Head of caudate nucleus (tissue), 42 donors: ENCODE results near the gene OTP.

ENCODE experiments used
- DNase-seq, 42 donors: peaks; one replicate each; pipeline versions ENCODE4 v3.0.0 to v3.0.0-alpha.2; 2020 to 2021; ENCODE audit warnings: mixed read lengths in 7 of 42
- intact Hi-C: fragments of 100-400 bp; cut with DNase I; formaldehyde crosslinking; loops from one replicate; pipeline ENCODE4 v1.15.0; 2022

Gene OTP

GRCh38 chr5:77641963-77642737 lies 3.6 kb upstream of the OTP start:
- intact Hi-C loops = loop anchor here (10.0 kb wide), 2 partner anchors 203 to 353 kb away; no protein-coding TSS in a partner anchor
- no peak for DNase-seq

GRCh38 chr5:77641397-77641943 lies 3.0 kb upstream of the OTP start:
- DNase-seq = no peak
- intact Hi-C loops = loop anchor here (10.0 kb wide), 2 partner anchors 203 to 353 kb away; no protein-coding TSS in a partner anchor

GRCh38 chr5:77640589-77641396 lies 2.3 kb upstream of the OTP start:
- no peak for DNase-seq
- intact Hi-C loops = loop anchor here (10.0 kb wide), 2 partner anchors 204 to 354 kb away; no protein-coding TSS in a partner anchor

- no peak for DNase-seq
- intact Hi-C loops = loop anchor here (10.0 kb wide), 1 partner anchor 144 kb away; the partner anchor contains the start of gene WDR41
Measured at GRCh38 chr5:77638763-77639671, 504 bp upstream of the OTP start.

- no peak for DNase-seq
- intact Hi-C loops = loop anchor here (10.0 kb wide), 1 partner anchor 143 kb away; the partner anchor contains the start of gene WDR41
Measured at GRCh38 chr5:77637170-77637997, 1.1 kb downstream of the OTP start.

- intact Hi-C loops = loop anchor here (10.0 kb wide), 1 partner anchor 142 kb away; the partner anchor contains the start of gene WDR41
Measured at GRCh38 chr5:77636641-77637169, 1.8 kb downstream of the OTP start.

GRCh38 chr5:77635917-77636640 lies 2.4 kb downstream of the OTP start:
- intact Hi-C loops = loop anchor here (10.0 kb wide), 1 partner anchor 141 kb away; the partner anchor contains the start of gene WDR41
- DNase-seq = no peak

More at GRCh38 chr5:77636641-77637169, 1.8 kb downstream of the OTP start:
- DNase-seq = no peak

- DNase-seq = no peak
- intact Hi-C loops = loop anchor here (10.0 kb wide), 1 partner anchor 140 kb away; the partner anchor contains the start of gene WDR41
Measured at GRCh38 chr5:77635067-77635916, 3.2 kb downstream of the OTP start.

- intact Hi-C loops = loop anchor here (10.0 kb wide), 1 partner anchor 139 kb away; the partner anchor contains the start of gene WDR41
- DNase-seq = no peak
Measured at GRCh38 chr5:77633709-77634108, 4.8 kb downstream of the OTP start.

GRCh38 chr5:77633207-77633675 lies 5.3 kb downstream of the OTP start:
- intact Hi-C loops = loop anchor here (10.0 kb wide), 1 partner anchor 138 kb away; the partner anchor contains the start of gene WDR41
- no peak for DNase-seq

GRCh38 chr5:77632526-77633206 lies 5.8 kb downstream of the OTP start:
- no peak for DNase-seq
- intact Hi-C loops = loop anchor here (10.0 kb wide), 1 partner anchor 138 kb away; the partner anchor contains the start of gene WDR41

GRCh38 chr5:77630114-77630680 lies 8.3 kb downstream of the OTP start:
- intact Hi-C loops = loop anchor here (10.0 kb wide), 1 partner anchor 135 kb away; the partner anchor contains the start of gene WDR41
- DNase-seq = peak in 21 of 42 donors; percentile 8 to 62 (median 40)

- no peak for DNase-seq
Measured at GRCh38 chr5:77629509-77630113, 8.9 kb downstream of the OTP start.

More at GRCh38 chr5:77629509-77630113, 8.9 kb downstream of the OTP start:
- intact Hi-C loops = loop anchor here (10.0 kb wide), 1 partner anchor 135 kb away; the partner anchor contains the start of gene WDR41
